Measurements from ENCODE around the gene EPHA4.

The EPHA4 gene

DNA sequence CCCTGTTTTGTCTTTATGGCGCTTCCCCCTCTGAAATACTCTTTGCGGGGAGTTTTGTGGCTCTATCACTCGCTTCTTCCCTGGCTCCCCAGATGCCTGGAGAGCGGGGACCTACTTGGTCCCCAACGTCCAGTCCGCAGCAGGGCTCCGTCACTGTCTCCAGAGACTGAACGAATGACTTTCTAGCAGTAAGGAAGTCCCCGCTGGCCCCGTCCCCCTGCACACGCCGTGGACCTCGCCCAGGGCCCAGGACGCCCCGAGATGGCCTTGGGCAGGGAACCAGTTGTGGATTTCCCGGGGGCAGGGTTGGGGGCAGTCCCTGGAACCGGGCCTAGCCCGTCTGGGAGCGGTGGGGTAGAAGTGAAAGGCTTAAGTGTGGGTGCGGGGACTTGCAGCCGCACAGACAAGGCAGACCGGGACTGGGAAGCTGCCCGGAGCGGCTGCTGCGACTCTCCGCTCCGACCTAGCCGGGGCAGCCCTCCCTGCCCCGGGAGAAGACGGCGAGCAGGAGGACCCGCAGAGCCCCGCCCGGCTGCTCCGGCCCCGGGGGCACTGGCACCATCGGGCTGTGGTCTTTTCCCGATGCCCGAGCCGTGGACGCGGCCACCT is 821 bp upstream of the EPHA4 start:
- in situ Hi-C loops (cut with HindIII; ENCODE audit: low sequenced_read_pairs) = no loop called here

DNA sequence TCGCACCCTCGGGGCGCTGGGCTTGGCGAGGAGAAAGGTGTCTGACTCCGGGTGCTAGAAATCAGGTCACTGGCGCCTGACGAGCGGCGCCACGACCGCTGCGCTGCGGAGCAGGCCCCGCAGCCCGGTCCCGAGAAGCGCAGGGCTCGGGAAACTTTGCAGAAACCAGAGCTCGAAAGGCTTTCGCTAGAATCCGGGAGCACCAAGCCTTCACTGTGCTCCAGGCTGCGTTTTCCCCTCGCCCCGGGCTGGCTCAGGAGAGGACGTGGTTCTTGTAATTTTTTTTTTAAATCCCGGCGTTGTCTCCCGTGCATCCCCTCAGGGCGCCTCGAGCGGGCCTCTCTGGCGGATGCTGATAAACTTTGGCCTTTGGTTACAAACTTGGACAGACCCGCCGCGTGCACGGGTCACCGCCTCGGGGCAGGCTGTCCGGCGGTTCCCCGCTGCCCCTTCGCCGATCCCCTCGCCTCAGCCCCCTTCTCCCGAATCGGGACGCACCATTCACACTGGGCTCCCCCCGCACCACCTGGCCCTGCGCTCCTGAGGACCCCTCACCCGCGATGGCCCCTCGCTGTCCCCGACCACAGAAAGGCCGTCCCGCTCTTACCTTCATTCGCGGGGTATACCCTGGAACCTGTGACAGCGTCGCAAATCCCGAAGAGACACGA is 419 bp downstream of the EPHA4 start:
- in situ Hi-C loops (cut with HindIII; ENCODE audit: low sequenced_read_pairs) = no loop called here

DNA sequence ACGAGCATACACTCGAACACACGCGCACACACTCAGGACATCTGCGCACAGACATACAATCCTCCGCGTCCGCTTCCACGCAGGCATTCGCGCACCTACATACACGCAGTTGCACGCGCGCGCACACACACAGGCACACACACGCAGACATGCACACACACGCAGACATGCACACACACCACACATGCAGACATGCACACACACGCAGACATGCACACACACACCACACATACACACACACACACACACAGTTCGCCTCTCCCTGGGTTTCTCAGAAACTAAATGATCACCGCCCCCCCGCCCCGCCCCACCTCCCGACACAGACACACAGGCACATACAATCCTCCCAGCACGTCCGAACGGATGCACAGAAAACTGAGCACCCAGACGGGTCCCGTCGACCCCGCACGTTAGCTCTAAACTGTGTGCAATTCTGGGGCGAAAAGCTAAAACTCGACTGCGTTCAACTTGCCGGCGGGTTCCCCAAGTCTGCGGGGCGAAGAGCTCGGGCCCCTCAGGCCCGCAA is 1.0 kb downstream of the EPHA4 start:
- in situ Hi-C loops (cut with HindIII; ENCODE audit: low sequenced_read_pairs) = no loop called here

GRCh38 chr2:221570321-221570935 is 1.7 kb downstream of the EPHA4 start:
- in situ Hi-C loops (cut with HindIII; ENCODE audit: low sequenced_read_pairs) = no loop called here

GRCh38 chr2:221569871-221570270 is 2.2 kb downstream of the EPHA4 start:
- in situ Hi-C loops (cut with HindIII; ENCODE audit: low sequenced_read_pairs) = no loop called here

DNA sequence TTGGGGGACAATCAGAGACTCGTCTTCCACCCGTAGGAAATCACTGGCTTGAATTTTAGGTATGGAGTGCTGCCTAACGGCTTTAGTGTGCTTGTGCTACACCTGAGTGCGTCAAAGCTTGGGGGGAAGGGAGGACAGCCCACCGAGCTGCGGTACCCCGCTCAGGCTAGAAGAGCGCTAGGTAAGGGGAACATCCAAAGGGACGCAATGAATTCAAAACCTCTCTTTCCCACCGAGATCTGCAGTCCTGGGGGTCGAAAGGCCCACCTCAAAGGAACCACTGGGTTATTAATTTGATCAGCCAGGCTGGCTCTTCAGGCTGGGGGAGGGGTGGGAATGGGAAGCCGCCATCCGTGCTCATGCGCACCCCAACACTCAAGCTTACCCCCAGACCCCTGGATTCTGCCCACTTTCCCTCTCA is 2.7 kb downstream of the EPHA4 start:
- in situ Hi-C loops (cut with HindIII; ENCODE audit: low sequenced_read_pairs) = no loop called here

DNA sequence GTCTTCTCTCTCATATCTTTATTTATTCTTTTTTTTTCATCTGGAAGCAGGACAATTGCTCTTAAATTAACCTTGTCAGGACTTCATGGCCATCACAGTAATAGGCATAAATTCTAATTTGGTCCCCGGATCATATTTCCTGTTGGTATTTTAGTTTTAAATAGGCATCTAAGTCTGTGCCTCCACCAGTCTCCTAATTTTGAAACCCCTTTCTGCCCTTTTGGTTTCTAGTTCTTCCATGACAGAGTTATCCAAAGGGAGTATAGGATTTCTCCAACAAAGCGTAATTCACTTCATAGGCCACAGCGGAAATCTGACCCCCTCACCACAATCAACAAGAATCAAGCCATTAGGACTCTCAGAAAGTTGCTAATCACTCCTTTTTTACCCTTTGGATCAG is 3.8 kb downstream of the EPHA4 start:
- in situ Hi-C loops (cut with HindIII; ENCODE audit: low sequenced_read_pairs) = no loop called here

DNA sequence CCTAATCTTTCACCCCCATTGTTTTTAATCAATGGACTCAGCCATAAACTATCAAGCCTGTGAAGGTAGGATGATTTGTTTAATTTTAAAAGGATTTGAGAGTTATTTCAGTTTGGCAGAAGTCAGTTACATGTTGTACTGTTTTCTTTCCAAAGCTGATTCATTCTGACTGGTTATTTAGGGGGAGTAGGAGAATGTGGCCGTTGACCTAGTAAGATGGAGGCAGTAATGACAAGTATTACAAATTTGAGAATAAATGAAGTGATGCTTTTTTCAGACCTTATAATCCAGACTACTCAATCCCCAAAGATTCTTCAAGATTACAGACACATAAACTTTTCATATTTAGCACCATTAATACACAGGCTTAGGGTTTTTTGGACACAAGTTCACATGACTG is 4.3 kb downstream of the EPHA4 start:
- in situ Hi-C loops (cut with HindIII; ENCODE audit: low sequenced_read_pairs) = no loop called here

GRCh38 chr2:221567231-221567760 is 4.8 kb downstream of the EPHA4 start:
- in situ Hi-C loops (cut with HindIII; ENCODE audit: low sequenced_read_pairs) = no loop called here

GRCh38 chr2:221563270-221563985 is 8.7 kb downstream of the EPHA4 start:
- in situ Hi-C loops (cut with HindIII; ENCODE audit: low sequenced_read_pairs) = no loop called here

GRCh38 chr2:221562226-221562625 is 9.9 kb downstream of the EPHA4 start:
- in situ Hi-C loops (cut with HindIII; ENCODE audit: low sequenced_read_pairs) = no loop called here

DNA sequence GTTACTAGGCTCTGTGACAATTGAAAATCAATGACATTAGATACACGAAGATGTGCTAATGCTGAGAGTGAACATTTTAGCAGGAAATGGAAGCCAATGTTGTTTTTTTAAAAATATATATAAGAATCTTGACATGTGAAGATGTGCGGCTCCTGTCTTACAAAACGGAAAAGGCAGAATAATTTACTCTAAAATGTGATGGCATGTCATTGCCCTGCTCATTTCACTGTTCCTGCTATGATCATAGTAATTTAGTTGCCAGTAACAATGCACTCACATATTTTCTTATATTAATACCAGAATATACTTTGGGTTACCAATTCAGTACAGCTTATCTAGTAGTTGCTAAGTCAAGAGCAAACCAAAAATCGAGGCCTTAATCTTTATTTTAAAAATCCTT is 10.3 kb downstream of the EPHA4 start:
- in situ Hi-C loops (cut with HindIII; ENCODE audit: low sequenced_read_pairs) = no loop called here

DNA sequence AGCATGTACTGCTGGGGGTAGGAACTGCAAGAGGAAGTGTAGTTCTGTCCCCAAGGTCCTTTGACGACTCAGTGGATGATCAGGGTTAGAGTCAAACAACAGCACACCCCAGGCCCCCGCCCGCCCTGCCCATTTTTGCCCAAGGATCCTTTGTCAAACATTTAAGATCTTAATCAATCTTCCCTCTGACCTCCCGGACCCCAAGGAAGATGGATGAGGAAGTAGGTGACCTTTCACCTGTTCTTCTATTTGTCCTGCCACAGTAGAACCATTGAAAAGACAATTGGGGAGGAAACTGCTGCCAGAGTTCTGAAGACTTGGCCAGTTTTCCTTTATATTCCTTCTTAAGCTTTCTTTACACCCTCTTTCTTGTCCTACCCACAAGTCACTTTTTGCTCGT is 12.1 kb downstream of the EPHA4 start:
- in situ Hi-C loops (cut with HindIII; ENCODE audit: low sequenced_read_pairs) = no loop called here

- in situ Hi-C loops (cut with HindIII; ENCODE audit: low sequenced_read_pairs) = no loop called here
Measured at GRCh38 chr2:221558107-221558506, 14.0 kb downstream of the EPHA4 start.

- in situ Hi-C loops (cut with HindIII; ENCODE audit: low sequenced_read_pairs) = no loop called here
Measured at GRCh38 chr2:221555494-221555846, 16.6 kb downstream of the EPHA4 start.

GRCh38 chr2:221554769-221555493 is 17.2 kb downstream of the EPHA4 start:
- in situ Hi-C loops (cut with HindIII; ENCODE audit: low sequenced_read_pairs) = no loop called here

GRCh38 chr2:221553333-221553732 is 18.8 kb downstream of the EPHA4 start:
- in situ Hi-C loops (cut with HindIII; ENCODE audit: low sequenced_read_pairs) = no loop called here

DNA sequence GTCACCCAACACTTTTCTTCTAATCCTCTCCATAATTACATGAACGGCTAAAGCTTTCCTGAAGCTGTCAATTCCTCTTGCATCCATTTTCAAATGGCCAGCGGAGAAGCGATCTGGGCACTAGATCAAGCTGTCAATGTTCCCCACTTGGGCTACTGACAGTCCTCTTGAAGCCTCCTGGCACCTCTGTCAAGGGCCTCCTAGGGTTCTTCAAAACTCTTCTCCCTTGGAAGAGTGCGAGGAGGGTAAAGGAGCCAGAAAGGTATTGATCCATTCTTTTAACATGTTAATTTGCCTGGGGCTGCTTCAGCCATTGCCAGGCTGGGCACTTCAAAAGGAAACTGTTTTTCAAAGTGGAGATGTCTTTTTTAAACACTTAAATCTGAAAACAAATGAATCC is 19.8 kb downstream of the EPHA4 start:
- in situ Hi-C loops (cut with HindIII; ENCODE audit: low sequenced_read_pairs) = no loop called here

DNA sequence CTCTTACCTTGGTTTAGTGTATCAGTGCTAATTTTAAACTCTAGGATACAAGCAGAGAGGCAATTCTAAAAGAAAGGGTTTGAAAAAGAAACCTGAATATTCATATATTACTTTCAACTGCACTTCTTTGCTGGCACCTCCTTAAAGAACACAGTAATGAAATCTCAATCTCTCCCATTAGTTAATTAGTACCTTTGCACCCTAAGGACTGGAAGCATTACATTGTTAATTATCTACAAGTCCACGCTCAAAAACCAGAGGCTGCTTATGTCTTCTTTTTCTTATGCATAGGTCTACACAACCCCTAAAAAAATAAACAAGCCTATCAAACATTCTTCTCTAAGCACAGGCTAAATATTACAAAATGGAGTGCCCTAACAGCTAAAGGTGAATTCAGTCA is 20.2 kb downstream of the EPHA4 start:
- in situ Hi-C loops (cut with HindIII; ENCODE audit: low sequenced_read_pairs) = no loop called here

- in situ Hi-C loops (cut with HindIII; ENCODE audit: low sequenced_read_pairs) = no loop called here
Measured at GRCh38 chr2:221549143-221549542, 23.0 kb downstream of the EPHA4 start.
